HG03025 (cell line): ENCODE measurements around the gene AGBL4.
"Not testable (repeated sequence)": the region's sequence is repeated elsewhere in the genome, so short reads cannot be mapped to it uniquely, and the experiment has no call there.

ENCODE experiments used
- ATAC-seq: cut with Tn5 transposase; IDR thresholded peaks from one replicate; pipeline ENCODE4 v1.9.1; 2021; ENCODE audit warnings: mild to moderate bottlenecking, moderate library complexity; ENCODE audit not compliant: unreplicated experiment, low FRiP score

AGBL4 gene

GRCh38 chr1:50023292-50024159 lies at the start of gene AGBL4:
Gene AGBL4, minus strand, starts transcription at chr1:50023954.
- ATAC-seq, result no peak

GRCh38 chr1:50066806-50067205 lies 43.1 kb upstream of the AGBL4 start:
- ATAC-seq, result no peak

- ATAC-seq, result no peak
Measured at GRCh38 chr1:50060279-50060678, 36.5 kb upstream of the AGBL4 start.

DNA sequence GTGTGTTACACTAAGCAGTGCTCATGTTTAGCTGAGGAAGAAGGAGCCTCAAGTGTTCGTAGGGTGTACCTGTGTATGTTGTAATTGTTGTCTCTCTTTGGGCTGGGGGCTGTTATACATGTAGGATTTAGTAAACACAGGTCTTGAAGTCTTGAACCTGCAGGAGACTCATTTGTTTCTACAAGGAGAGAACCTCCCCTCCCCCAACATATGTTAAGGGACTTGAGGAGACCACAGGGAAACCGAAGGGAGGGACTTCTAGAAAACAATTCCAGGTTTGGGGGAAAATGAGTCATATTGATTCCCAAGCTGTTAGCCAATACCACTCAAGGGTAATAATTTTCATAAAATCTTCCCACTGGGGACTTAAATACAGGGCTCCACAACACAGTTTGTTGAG lies 25.0 kb upstream of the AGBL4 start:
- ATAC-seq, result no peak

DNA sequence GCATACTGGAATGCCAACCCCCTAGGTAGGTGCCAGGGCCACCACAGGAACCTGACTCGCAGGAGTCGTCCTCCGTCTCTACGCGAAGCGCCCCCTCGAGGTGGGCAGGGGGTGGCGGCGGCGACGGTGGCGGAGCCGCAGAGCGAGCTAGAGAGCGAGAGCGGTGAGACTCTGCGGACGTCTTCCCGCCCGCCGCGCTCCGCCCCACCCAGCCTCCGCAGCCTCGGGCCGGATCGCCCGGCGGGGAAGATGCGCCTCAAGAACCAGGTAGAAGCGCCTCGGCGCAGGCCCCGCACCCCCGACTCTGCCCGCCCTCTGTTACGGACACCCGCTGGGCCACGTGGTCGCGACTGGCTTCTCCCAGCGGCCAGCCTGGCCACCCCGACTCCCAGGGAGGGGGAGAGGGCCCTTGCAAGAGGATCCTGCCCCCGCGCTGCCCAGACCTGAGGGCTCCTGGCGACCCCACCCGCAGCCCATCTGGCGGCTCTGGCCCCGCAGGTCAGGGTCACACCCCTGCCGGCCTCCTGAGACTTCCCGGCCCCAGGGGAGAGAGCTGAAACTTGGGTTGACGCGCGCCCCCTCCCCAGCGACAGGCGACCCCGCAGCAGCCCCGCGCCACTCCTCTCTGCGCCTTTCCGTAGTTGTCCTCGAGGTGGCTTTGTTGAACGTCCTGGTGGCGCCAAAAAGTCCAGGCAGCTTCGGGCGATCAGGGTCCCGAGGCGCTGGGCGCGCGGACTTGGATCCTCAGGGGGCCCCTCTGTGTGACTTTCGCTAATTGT lies 24.4 kb upstream of the AGBL4 start:
- ATAC-seq, result no peak

- ATAC-seq, result no peak
Measured at GRCh38 chr1:50038237-50038809, 14.6 kb upstream of the AGBL4 start.

GRCh38 chr1:50027794-50028193 lies 4.0 kb upstream of the AGBL4 start:
- ATAC-seq, result no peak

DNA sequence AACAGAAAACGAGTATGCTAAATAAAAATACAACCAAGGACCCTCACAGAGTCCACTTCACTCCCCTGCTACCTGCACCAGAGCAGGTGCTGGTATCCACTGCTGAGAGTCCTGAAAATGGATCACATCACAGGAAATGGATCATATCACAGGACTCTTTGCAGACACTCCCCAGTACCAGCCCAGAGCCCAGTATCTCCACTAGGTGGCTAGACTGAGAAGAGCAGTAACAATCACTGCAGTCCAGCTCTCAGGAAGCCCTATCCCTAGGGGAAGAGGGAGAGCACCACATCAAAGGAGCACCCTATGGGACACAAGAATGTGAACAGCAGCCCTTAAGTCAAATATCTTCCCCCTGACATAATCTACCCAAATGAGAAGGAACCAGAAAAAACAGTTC lies 28.0 kb downstream of the AGBL4 start:
- no peak for ATAC-seq

DNA sequence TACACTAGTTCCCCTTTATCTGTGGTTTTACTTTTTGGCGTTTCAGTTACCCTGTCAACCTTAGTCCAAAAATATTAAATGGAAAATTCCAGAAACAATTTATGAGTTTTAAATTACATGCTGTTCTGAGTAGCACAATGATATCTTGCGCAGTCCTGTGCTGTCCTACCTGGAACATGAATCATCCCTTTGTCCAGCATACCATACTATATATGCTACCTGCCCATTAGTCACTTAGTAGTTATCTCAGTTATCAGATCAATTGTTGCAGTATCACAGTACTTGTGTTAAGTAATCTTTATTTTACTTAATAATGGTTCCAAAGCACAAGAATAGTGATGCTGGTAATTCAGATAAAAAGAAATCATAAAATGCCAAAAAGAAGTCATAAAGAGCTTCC lies 52.7 kb downstream of the AGBL4 start:
- ATAC-seq, result no peak

DNA sequence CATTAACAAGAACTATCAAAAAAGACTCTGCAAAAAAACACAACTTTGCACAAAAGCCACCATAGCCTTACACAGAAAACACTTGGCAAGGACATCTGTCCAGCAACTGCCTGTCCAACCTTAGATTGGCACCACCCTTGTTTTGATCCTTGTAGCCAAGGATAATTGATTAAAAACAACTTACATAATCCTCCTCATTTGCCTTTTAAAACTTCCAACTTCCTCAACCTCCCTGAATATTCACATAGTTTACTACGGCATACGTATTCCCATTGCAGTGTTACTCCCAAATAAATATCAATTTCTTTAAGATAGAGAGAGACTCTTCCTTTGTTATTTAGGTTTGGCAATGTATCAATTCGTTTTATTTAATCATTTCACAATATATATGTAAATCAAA lies 72.4 kb downstream of the AGBL4 start:
- ATAC-seq, result no peak

DNA sequence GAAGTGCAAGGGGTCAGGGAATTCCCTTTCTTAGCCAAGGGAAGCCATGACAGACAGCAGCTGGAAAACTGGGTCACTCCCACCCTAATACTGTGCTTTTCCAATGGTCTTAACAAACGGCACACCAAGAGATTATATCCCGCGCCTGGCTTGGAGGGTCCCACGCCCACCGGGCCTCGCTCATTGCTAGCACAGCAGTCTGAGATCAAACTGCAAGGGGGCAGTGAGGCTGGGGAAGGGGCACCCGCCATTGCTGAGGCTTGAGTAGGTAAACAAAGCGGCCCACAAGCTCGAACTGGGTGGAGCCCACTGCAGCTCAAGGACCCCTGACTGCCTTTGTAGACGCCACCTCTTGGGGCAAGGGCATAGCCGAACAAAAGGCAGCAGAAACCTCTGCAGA lies 108.5 kb downstream of the AGBL4 start:
- not testable (repeated sequence) for ATAC-seq

- no peak for ATAC-seq
Measured at GRCh38 chr1:49906365-49906764, 117.4 kb downstream of the AGBL4 start.

- ATAC-seq, result no peak
Measured at GRCh38 chr1:49864581-49864980, 159.2 kb downstream of the AGBL4 start.

GRCh38 chr1:49854741-49855140 lies 169.0 kb downstream of the AGBL4 start:
- no peak for ATAC-seq

DNA sequence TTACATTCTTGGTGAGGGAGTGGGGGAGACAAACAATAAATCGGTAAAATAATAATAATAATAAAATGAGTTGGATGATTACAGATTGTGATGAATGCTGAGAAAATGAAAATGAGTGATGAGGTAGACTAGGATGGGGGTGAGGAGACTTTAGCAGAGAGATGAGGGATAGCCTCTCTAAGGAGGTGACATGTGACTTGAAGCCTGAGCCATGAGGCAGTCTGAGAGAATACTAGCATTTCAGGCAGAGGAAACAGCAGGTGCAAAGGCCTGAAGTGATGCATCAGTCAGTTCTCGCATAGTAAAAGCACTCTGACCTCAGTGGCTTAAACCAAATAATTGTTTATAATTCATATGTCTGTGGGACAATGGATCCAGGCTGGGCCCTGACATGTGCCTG lies 181.2 kb downstream of the AGBL4 start:
- ATAC-seq, result no peak

DNA sequence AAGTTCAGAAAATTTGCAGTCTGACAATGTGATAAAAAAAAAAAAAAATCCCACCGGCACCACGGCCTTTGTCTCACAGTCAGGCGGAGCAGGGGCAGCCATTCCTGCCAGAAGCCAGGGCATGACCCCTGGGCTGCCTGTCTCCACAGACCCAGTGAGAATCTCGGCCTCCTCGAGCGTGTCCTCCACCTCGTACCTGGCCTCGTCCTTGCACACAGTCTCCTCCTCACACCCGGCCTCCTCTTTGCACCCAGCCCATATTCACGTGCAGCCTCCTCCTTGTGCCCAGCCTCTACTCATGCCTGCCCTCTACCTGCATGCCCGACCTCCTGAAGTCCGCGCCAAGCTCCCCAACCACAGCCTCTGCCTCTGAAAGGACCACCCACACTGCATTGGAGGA lies 182.0 kb downstream of the AGBL4 start:
- ATAC-seq, result no peak

DNA sequence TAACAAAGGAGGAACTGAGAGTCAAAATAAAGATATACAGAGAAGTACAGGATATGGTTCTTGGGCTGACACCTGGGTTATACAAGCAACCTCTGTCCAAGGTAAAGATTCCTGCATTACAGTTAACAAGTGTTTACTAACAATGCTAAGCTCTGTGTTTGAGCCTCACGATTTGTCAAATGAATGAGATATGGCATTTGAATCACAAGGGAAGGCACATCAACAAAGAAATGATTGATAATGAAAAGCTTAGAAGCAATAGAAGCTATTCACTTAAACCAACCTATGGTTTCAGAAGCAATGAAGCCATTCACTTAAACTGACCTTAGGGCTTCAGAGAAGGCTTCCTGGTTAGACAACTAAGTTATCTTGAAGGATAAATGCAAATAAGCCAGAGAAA lies 199.5 kb downstream of the AGBL4 start:
- no peak for ATAC-seq

GRCh38 chr1:49817681-49818080 lies 206.1 kb downstream of the AGBL4 start:
- no peak for ATAC-seq

GRCh38 chr1:49787013-49787412 lies 236.7 kb downstream of the AGBL4 start:
- not testable (repeated sequence) for ATAC-seq

GRCh38 chr1:49765034-49765433 lies 258.7 kb downstream of the AGBL4 start:
- no peak for ATAC-seq

DNA sequence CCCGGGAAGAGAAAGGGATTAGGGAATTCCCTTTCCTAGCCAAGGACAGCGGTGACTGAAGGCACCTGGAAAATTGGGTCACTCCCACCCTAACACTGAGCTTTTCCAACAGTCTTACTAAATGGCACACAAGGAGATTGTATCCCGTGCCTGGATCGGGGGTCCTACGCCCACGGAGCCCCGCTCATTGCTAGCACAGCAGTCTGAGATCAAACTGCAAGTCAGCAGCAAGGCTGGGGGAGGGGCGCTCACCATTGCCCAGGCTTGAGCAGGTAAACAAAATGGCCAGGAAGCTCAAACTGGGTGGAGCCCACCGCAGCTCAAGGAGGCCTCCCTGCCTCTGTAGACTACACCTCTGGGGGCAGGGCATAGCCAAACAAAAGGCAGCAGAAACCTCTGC lies 285.6 kb downstream of the AGBL4 start:
- ATAC-seq, result not testable (repeated sequence)
